Lung (tissue), 12 donors: ENCODE data around the gene IQCM. TPM values are rescaled to one million over a fixed set of nuclear protein-coding genes. Genes with fewer than 3 reads are reported as not detected.

Experiments used
- ATAC-seq: fragments of 200-7000 bp; cut with Tn5 transposase; one replicate; pipeline ENCODE4 v1.9.1; 2020; ENCODE audit warnings: moderate number of reproducible peaks; ENCODE audit not compliant: insufficient read depth, low FRiP score
- DNase-seq, 3 donors: peaks; one replicate each; pipeline ENCODE4 v3.0.0-alpha.2; 2013 to 2017
- H3K27ac ChIP-seq, 2 donors: one replicate each; pipeline ENCODE4 v1.5.1; 2013; ENCODE audit warnings: mild to moderate bottlenecking in 2 of 2, moderate library complexity in 2 of 2, control low read depth in 1 of 2, inconsistent platforms in 1 of 2, low read depth in 1 of 2, low read length in 1 of 2
- H3K27me3 ChIP-seq, 3 donors: one replicate each; pipeline ENCODE4 v1.5.1; 2013; ENCODE audit warnings: low read length in 2 of 3; ENCODE audit not compliant: control insufficient read depth in 3 of 3, insufficient read depth in 3 of 3
- H3K36me3 ChIP-seq, 4 donors: one replicate each; pipeline ENCODE4 v1.5.1; 2013; ENCODE audit warnings: low read length in 4 of 4, mild to moderate bottlenecking in 1 of 4, moderate library complexity in 1 of 4; ENCODE audit not compliant: control insufficient read depth in 4 of 4, insufficient read depth in 4 of 4
- H3K4me1 ChIP-seq, 5 donors: one replicate each; pipeline ENCODE4 v1.5.1; 2013; ENCODE audit warnings: low read length in 5 of 5, mild to moderate bottlenecking in 2 of 5, moderate library complexity in 1 of 5; ENCODE audit not compliant: control insufficient read depth in 5 of 5, insufficient read depth in 5 of 5
- H3K4me3 ChIP-seq: one replicate; pipeline ENCODE4 v1.5.1; 2013; ENCODE audit warnings: mild to moderate bottlenecking, control low read depth, moderate library complexity
- H3K9ac ChIP-seq, 2 donors: one replicate each; pipeline ENCODE4 v1.5.1; 2013; ENCODE audit warnings: low read length in 2 of 2, control low read depth in 1 of 2; ENCODE audit not compliant: insufficient read depth in 1 of 2
- H3K9me3 ChIP-seq, 4 donors: one replicate each; pipeline ENCODE4 v1.5.1; 2013; ENCODE audit warnings: low read length in 3 of 4, mild to moderate bottlenecking in 1 of 4, moderate library complexity in 1 of 4; ENCODE audit not compliant: control insufficient read depth in 4 of 4, insufficient read depth in 3 of 4
- CTCF ChIP-seq: IDR thresholded peaks from 2 replicates; pipeline ENCODE4 v1.5.1; 2012; ENCODE audit warnings: mild to moderate bottlenecking; ENCODE audit errors: control extremely low read depth, extremely low read depth
- WGBS, 2 donors: extraction: QIAGEN DNeasy Blood & Tissue Kit; methylation state at CpG; one replicate each; pipeline ENCODE4 v1.1.7; 2013; 5-methylcytosine and 5-hydroxymethylcytosine counted together
- polyA plus RNA-seq, 2 donors: library from polyadenylated mRNA; stranded (reverse); fragments of 200-250 nt; gene quantifications; one replicate each; pipeline ENCODE4 v1.2.1, GENCODE V29; 2013
- total RNA-seq, 2 donors: library from RNA; depleted of rRNA in 1 of 2; stranded (reverse); fragments of >200 nt in 1 of 2; gene quantifications; one replicate each; pipeline ENCODE4 v1.2.1, GENCODE V29; 2014 to 2021
- donor health status: control.
- donor health status: control.
- donor health status: Bipolar disorder and iron deficiency.
- donor health status: healthy.
- donor health status: DM: yes; HTN: yes; CAD: no.

IQCM gene
- total and polyA plus RNA-seq, 4 donors: not detected

- 55 to 80% methylated on average over 1 of the region's 1 CpG for WGBS, 2 donors
- peak; percentile 62 for ATAC-seq
- H3K9ac ChIP-seq: no peak overlapping the region
- H3K27me3 ChIP-seq: no peaks in the 10 kb centered on the region
- no peak for DNase-seq
- no peaks in the 10 kb centered on the region for H3K4me1 ChIP-seq
- H3K9me3 ChIP-seq: no peaks in the 10 kb centered on the region
- H3K4me3 ChIP-seq: no peak overlapping the region
- no peaks in the 10 kb centered on the region for H3K36me3 ChIP-seq
- TF ChIP-seq CTCF: no peak
- no peak overlapping the region for H3K27ac ChIP-seq
These were observed 225.8 kb downstream of the IQCM start for GRCh38 chr4:149589826-149590225.

GRCh38 chr4:149584722-149585121 is 230.9 kb downstream of the IQCM start:
- Histone ChIP-seq H3K27me3 (no peaks in the 10 kb centered on the region), H3K27ac (no peak overlapping the region), H3K9me3 (no peaks in the 10 kb centered on the region), H3K9ac (no peak overlapping the region), H3K4me3 (no peak overlapping the region), H3K4me1 (no peaks in the 10 kb centered on the region), H3K36me3 (no peaks in the 10 kb centered on the region)
- DNase-seq (peak in 2 of 3 donors; percentile 44 to 67), ATAC-seq (no peak)
- 67 to 86% methylated on average over 1 of the region's 1 CpG for WGBS, 2 donors
- TF ChIP-seq CTCF: no peak

DNA sequence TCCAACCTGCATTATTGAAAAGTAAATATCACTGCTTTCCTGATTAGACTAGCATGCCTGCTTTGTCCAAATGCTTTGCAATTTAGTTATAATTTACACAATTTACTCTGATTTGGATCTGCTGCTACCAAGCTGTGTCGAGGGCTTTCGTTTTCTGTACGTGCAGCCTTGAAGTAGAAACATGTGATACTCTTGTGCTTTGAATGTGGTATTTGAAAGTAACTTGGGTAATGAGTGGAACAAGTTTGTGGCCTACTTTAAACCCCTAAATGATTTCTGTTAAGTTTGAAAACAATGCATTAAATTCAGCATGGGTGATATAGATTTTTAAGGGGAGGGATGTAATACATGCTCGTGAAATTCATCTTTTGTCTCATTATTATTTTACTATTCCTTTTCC is 240.7 kb downstream of the IQCM start:
- DNase-seq: peak; percentile 12 to 69 (median 46)
- Histone ChIP-seq H3K4me3 (no peak overlapping the region), H3K4me1 (no peaks in the 10 kb centered on the region), H3K9ac (no peak overlapping the region), H3K36me3 (no peaks in the 10 kb centered on the region), H3K27ac (no peak overlapping the region), H3K27me3 (no peaks in the 10 kb centered on the region), H3K9me3 (peaks cover 0 to 3% (median 0%) of the 10 kb centered on the region in 4 donors)
- 61 to 81% methylated on average over 4 of the region's 4 CpGs for WGBS, 2 donors
- ATAC-seq: peak; percentile 34
- no peak for TF ChIP-seq CTCF

DNA sequence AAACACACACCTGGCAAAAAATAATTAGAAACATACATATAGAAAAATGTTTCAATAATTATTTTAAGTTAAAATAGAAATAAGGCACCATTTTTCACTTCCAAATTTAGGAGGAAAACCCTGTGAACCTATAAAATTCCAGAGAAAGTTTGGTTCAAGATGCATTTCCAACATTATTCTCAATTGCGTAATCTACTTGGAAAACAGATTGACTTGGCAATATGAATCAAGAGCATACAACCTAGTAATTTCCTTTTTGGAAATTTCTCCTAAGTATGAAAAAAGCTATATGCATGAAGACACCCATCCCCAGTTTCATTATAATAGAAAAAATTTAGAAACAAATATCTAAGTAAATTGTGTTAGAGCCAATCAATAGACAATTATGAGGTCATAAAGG is 242.9 kb downstream of the IQCM start:
- Histone ChIP-seq H3K4me1 (no peaks in the 10 kb centered on the region), H3K27me3 (no peaks in the 10 kb centered on the region), H3K27ac (no peak overlapping the region), H3K4me3 (no peak overlapping the region), H3K9ac (no peak overlapping the region), H3K36me3 (no peaks in the 10 kb centered on the region), H3K9me3 (peaks cover 0 to 2% (median 0%) of the 10 kb centered on the region in 4 donors)
- no peak for ATAC-seq
- WGBS, 2 donors: 83 to 92% methylated on average over 1 of the region's 1 CpG
- no peak for TF ChIP-seq CTCF
- DNase-seq: no peak
